Astrocyte (in vitro differentiated cells and primary cell): ENCODE data around the gene LEMD1. TPM values are rescaled to one million over a fixed set of nuclear protein-coding genes. Genes with fewer than 3 reads are reported as not detected.
A peak's percentile ranks its signal among the peaks of the same experiment; 100 is the strongest.

Source experiments
- DNase-seq: peaks from one replicate; pipeline ENCODE4 v3.0.0-alpha.2; 2010; ENCODE audit warnings: low read depth
- FAIRE-seq: peaks from 2 replicates; lab custom pipeline; 2011; peaks lifted over from hg19 to GRCh38; lab: Jason Lieb, UNC
- H2AFZ ChIP-seq: 2 replicates; pipeline ENCODE4 v1.6.0; 2012; ENCODE audit warnings: low read depth, low read length, inconsistent platforms
- H3K27ac ChIP-seq: 2 replicates; pipeline ENCODE4 v1.5.1; 2011; ENCODE audit warnings: low read depth, low read length, inconsistent platforms
- H3K27me3 ChIP-seq: 2 replicates; pipeline ENCODE4 v1.6.0; 2011; ENCODE audit warnings: low read length, inconsistent platforms; ENCODE audit not compliant: insufficient read depth
- H3K36me3 ChIP-seq: 2 replicates; pipeline ENCODE4 v1.5.1; 2011; ENCODE audit warnings: low read length, inconsistent platforms; ENCODE audit not compliant: insufficient read depth
- H3K4me1 ChIP-seq: 2 replicates; pipeline ENCODE4 v1.5.1; 2011; ENCODE audit warnings: low read length, inconsistent platforms; ENCODE audit not compliant: insufficient read depth
- H3K4me2 ChIP-seq: 2 replicates; pipeline ENCODE4 v1.6.0; 2012; ENCODE audit warnings: low read length, inconsistent platforms
- H3K4me3 ChIP-seq: 2 replicates; pipeline ENCODE4 v1.5.1; 2011; ENCODE audit warnings: low read depth, mild to moderate bottlenecking, low read length, inconsistent platforms; ENCODE audit not compliant: insufficient read depth
- H3K79me2 ChIP-seq: 2 replicates; pipeline ENCODE4 v1.6.0; 2012; ENCODE audit warnings: mild to moderate bottlenecking, low read length, inconsistent platforms; ENCODE audit not compliant: insufficient read depth
- H3K9ac ChIP-seq: 2 replicates; pipeline ENCODE4 v1.6.0; 2012; ENCODE audit warnings: mild to moderate bottlenecking, low read length, inconsistent platforms
- H3K9me3 ChIP-seq: 2 replicates; pipeline ENCODE4 v1.5.1; 2012; ENCODE audit warnings: low read depth, mild to moderate bottlenecking, low read length, inconsistent platforms; ENCODE audit not compliant: insufficient read depth
- H4K20me1 ChIP-seq: 2 replicates; pipeline ENCODE4 v1.6.0; 2012; ENCODE audit warnings: low read length, inconsistent platforms; ENCODE audit not compliant: insufficient read depth
- H3K27ac Mint-ChIP-seq: one replicate; pipeline ENCODE4 v1.8.0; 2021; ENCODE audit warnings: mild to moderate bottlenecking, mixed read lengths; ENCODE audit not compliant: unreplicated experiment
- H3K27me3 Mint-ChIP-seq: one replicate; pipeline ENCODE4 v1.8.0; 2021; ENCODE audit warnings: low read depth, mixed read lengths; ENCODE audit not compliant: unreplicated experiment
- H3K36me3 Mint-ChIP-seq: one replicate; pipeline ENCODE4 v1.8.0; 2021; ENCODE audit warnings: low read depth, mixed read lengths; ENCODE audit not compliant: unreplicated experiment
- H3K4me1 Mint-ChIP-seq: one replicate; pipeline ENCODE4 v1.8.0; 2021; ENCODE audit warnings: low read depth, mixed read lengths; ENCODE audit not compliant: unreplicated experiment
- H3K4me3 Mint-ChIP-seq: one replicate; pipeline ENCODE4 v1.8.0; 2021; ENCODE audit warnings: mild to moderate bottlenecking, moderate library complexity, mixed read lengths; ENCODE audit not compliant: unreplicated experiment
- H3K9me3 Mint-ChIP-seq: one replicate; pipeline ENCODE4 v1.8.0; 2021; ENCODE audit warnings: mild to moderate bottlenecking, mixed read lengths; ENCODE audit not compliant: unreplicated experiment
- CTCF ChIP-seq: IDR thresholded peaks from 2 replicates; pipeline ENCODE4 v1.5.1; 2011; ENCODE audit warnings: low read depth, mild to moderate bottlenecking, inconsistent platforms, low read length, moderate library complexity; ENCODE audit not compliant: insufficient read depth
- EZH2 ChIP-seq: IDR thresholded peaks from 2 replicates; pipeline ENCODE4 v1.6.1; 2012; ENCODE audit warnings: mild to moderate bottlenecking, low read length, inconsistent platforms; ENCODE audit not compliant: insufficient read depth
- total RNA-seq: library from RNA; stranded (reverse); gene quantifications from 2 replicates; pipeline ENCODE4 v1.2.1, GENCODE V29; 2021

Gene LEMD1
- total RNA-seq, 1 donor from 2014 or later = 3.1 TPM

- Mint-ChIP-seq H3K9me3 (no peaks in the 10 kb centered on the region), H3K27ac (peak overlapping the region; percentile 88), H3K4me1 (peaks cover 67% of the 10 kb centered on the region), H3K4me3 (peak overlapping the region; percentile 10), H3K27me3 (no peaks in the 10 kb centered on the region), H3K36me3 (no peaks in the 10 kb centered on the region)
- Histone ChIP-seq H3K4me2 (peak overlapping the region; percentile 81), H3K9me3 (no peaks in the 10 kb centered on the region), H4K20me1 (no peaks in the 10 kb centered on the region), H3K79me2 (no peaks in the 10 kb centered on the region), H3K9ac (peak overlapping the region; percentile 45), H3K27ac (peak overlapping the region; percentile 81), H3K4me1 (peaks cover 60% of the 10 kb centered on the region), H2AFZ (no peak overlapping the region), H3K36me3 (no peaks in the 10 kb centered on the region), H3K27me3 (no peaks in the 10 kb centered on the region), H3K4me3 (peak overlapping the region; percentile 27)
- FAIRE-seq = no peak
- TF ChIP-seq CTCF (no peak), EZH2 (no peak)
- no peak for DNase-seq
These were observed 48.1 kb downstream of the LEMD1 start for GRCh38 chr1:205373798-205374175.

- no peak for DNase-seq
- H3K4me3 ChIP-seq = peak overlapping the region; percentile 14
- no peak for TF ChIP-seq EZH2
- TF ChIP-seq CTCF = no peak
- peak overlapping the region; percentile 81 for H3K4me2 ChIP-seq
- FAIRE-seq = no peak
- no peaks in the 10 kb centered on the region for H4K20me1 ChIP-seq
- no peaks in the 10 kb centered on the region for H3K36me3 ChIP-seq
- peaks cover 60% of the 10 kb centered on the region for H3K4me1 ChIP-seq
- no peaks in the 10 kb centered on the region for H3K79me2 ChIP-seq
- H3K9me3 ChIP-seq = no peaks in the 10 kb centered on the region
- H3K9me3 Mint-ChIP-seq = no peaks in the 10 kb centered on the region
- no peak overlapping the region for H2AFZ ChIP-seq
- no peak overlapping the region for H3K9ac ChIP-seq
- H3K36me3 Mint-ChIP-seq = no peaks in the 10 kb centered on the region
- H3K4me3 Mint-ChIP-seq = peak overlapping the region; percentile 56
- no peaks in the 10 kb centered on the region for H3K27me3 Mint-ChIP-seq
- H3K4me1 Mint-ChIP-seq = peaks cover 67% of the 10 kb centered on the region
- H3K27me3 ChIP-seq = no peaks in the 10 kb centered on the region
- H3K27ac ChIP-seq = peak overlapping the region; percentile 67
- peak overlapping the region; percentile 89 for H3K27ac Mint-ChIP-seq
These were observed 48.6 kb downstream of the LEMD1 start for GRCh38 chr1:205373022-205373797.
